HG03095 (cell line): Measurements from ENCODE around the gene ATP1B1.

Source experiments
- ATAC-seq: cut with Tn5 transposase; IDR thresholded peaks from one replicate; pipeline ENCODE4 v1.9.1; 2021; ENCODE audit warnings: moderate library complexity; ENCODE audit not compliant: unreplicated experiment

Gene ATP1B1

DNA sequence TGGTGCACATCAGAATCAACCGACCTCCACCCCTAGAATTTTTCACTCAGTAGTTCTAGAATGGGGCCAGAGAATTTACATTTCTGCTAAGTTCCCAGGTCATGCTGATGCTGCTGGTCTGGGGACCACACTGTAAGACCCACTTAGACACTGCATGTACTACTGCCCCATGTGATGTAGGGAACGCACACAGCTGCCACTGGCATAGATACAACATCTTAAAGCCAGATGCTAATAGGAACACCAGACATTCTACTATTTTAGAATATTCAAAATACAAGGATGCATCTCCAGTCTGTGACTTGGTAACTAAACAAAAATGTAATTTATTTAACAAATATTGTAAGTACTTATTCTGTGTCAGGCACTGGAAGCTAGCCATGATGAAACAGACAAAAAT, 14.1 kb upstream of the ATP1B1 start:
- no peak for ATAC-seq

DNA sequence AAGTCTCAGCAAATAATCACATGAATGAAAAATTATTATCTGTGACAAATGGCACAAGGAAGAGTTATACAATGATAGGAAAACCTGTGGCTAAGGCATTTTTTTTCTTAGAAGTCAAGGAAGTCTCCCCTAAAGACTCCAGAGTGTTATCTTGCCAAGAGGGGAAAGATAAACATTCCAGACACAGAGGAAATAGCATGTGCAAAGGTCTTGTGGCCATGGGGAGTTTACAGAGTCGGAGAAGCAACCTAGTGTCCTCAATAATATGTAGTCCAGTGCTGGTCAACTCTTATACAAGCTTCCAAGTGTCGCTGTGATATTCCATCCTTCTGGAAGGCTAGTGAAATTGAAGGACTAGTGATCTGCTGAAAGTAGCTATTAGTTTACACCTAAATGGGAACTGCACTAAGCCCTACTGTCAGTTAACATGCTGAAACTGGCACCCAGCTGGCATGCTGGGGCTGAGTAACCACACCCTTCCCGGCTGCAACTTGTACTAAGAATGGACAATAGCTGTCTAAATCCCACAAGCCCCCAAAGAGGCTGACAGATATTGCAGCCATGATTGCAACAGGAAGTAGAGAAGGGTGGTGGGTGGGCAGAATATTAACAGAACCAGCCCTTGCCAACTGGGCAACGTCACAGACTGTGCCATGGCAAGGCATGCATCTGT, 11.5 kb upstream of the ATP1B1 start:
- ATAC-seq, result no peak

GRCh38 chr1:169098380-169098779, 8.1 kb upstream of the ATP1B1 start:
- ATAC-seq, result no peak

- ATAC-seq, result no peak
These were observed 6.9 kb upstream of the ATP1B1 start for GRCh38 chr1:169099561-169099960.

GRCh38 chr1:169100208-169100607, 6.3 kb upstream of the ATP1B1 start:
- no peak for ATAC-seq

DNA sequence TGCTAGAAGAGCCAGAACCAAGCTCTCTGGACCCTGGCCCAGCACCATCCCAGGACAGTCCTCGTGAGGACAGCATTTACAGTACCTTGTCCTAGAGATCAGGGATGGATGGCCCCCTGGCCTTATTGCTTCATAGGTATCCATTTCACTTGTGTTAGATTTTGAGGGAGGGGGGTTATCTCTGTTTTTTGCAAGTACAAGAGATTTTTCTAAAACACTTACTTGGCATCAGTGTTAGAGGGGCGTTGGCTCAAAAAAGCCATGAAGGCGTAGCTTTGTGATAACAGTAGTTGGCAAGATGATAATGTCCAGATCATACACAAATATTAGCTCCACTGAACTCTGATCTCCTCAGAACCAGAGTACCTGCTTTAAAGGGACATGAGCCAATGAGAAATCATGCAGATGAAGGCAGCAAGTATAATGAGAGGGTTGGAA, 5.8 kb upstream of the ATP1B1 start:
- no peak for ATAC-seq

- ATAC-seq, result no peak
These were observed 3.9 kb upstream of the ATP1B1 start for GRCh38 chr1:169102567-169102966.

- no peak for ATAC-seq
These were observed 3.5 kb upstream of the ATP1B1 start for GRCh38 chr1:169103002-169103401.

- no peak for ATAC-seq
These were observed 3.0 kb upstream of the ATP1B1 start for GRCh38 chr1:169103480-169103893.

GRCh38 chr1:169105087-169105433, 1.4 kb upstream of the ATP1B1 start:
- no peak for ATAC-seq

- peak; percentile 24 for ATAC-seq
These were observed 926 bp upstream of the ATP1B1 start for GRCh38 chr1:169105434-169106094.

- ATAC-seq, result peak; percentile 2
These were observed 572 bp downstream of the ATP1B1 start for GRCh38 chr1:169106921-169107602.

- ATAC-seq, result no peak
These were observed 1.2 kb downstream of the ATP1B1 start for GRCh38 chr1:169107603-169108208.

- no peak for ATAC-seq
These were observed 1.7 kb downstream of the ATP1B1 start for GRCh38 chr1:169108223-169108622.

GRCh38 chr1:169108863-169109560, 2.5 kb downstream of the ATP1B1 start:
- no peak for ATAC-seq

GRCh38 chr1:169109561-169110134, 3.2 kb downstream of the ATP1B1 start:
- ATAC-seq, result no peak

GRCh38 chr1:169110236-169110635, 3.7 kb downstream of the ATP1B1 start:
- ATAC-seq, result no peak

DNA sequence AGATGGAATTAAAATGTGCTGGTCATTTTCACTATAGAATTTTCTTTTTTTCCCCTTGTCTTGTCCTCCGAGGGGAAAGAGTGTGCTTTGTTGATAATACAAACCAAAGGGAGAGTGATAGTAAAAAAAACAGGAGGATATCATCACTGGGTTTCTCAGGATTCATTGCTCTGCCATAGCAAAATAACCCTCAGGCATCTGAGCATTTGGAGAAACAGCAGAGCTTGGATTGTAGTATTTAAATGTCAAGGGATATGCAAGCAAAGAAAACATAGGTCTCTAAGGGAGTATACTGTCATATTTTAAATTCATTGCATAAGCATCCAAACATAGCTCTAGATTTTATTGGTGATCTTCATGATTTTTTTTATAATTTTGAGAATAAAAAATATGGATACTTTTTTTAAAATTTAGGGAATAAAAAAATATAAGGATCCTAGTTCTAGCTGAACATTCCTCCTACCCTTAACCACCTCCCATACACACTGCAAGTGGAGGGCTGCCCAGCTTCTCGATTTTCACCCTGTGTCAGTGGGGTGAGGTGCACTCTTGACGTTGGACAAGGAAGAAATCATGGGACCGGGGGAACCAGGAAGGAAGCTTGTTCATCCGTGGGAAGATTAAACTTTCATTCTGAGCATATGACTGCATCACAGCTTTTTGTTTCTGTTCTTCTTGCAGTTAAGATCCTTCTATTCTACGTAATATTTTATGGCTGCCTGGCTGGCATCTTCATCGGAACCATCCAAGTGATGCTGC, 4.4 kb downstream of the ATP1B1 start:
- no peak for ATAC-seq

GRCh38 chr1:169111472-169111871, 5.0 kb downstream of the ATP1B1 start:
- ATAC-seq, result no peak

- no peak for ATAC-seq
These were observed 5.8 kb downstream of the ATP1B1 start for GRCh38 chr1:169112241-169112640.
